GM19035 (cell line): ENCODE measurements around the gene ADH6.
"Not testable (repeated sequence)": the region's sequence is repeated elsewhere in the genome, so short reads cannot be mapped to it uniquely, and the experiment has no call there.

Experiments used
- ATAC-seq: cut with Tn5 transposase; IDR thresholded peaks from one replicate; pipeline ENCODE4 v1.9.1; 2021; ENCODE audit not compliant: unreplicated experiment

ADH6 gene

GRCh38 chr4:99200138-99200537 lies 18.9 kb downstream of the ADH6 start:
- ATAC-seq: no peak

GRCh38 chr4:99190336-99190735 lies 28.7 kb downstream of the ADH6 start:
- ATAC-seq: no peak

- ATAC-seq: not testable (repeated sequence)
Measured at GRCh38 chr4:99189900-99190299, 29.1 kb downstream of the ADH6 start.

GRCh38 chr4:99186029-99186428 lies 33.0 kb downstream of the ADH6 start:
- no peak for ATAC-seq

- no peak for ATAC-seq
Measured at GRCh38 chr4:99185581-99185980, 33.5 kb downstream of the ADH6 start.

GRCh38 chr4:99180382-99181070 lies 38.5 kb downstream of the ADH6 start:
- no peak for ATAC-seq

- ATAC-seq: no peak
Measured at GRCh38 chr4:99179626-99180025, 39.4 kb downstream of the ADH6 start.

- ATAC-seq: no peak
Measured at GRCh38 chr4:99179178-99179577, 39.9 kb downstream of the ADH6 start.

- ATAC-seq: no peak
Measured at GRCh38 chr4:99166544-99166943, 52.5 kb downstream of the ADH6 start.

- no peak for ATAC-seq
Measured at GRCh38 chr4:99165978-99166377, 53.1 kb downstream of the ADH6 start.

GRCh38 chr4:99161373-99162099 lies 57.5 kb downstream of the ADH6 start:
- no peak for ATAC-seq

- ATAC-seq: no peak
Measured at GRCh38 chr4:99159699-99160098, 59.3 kb downstream of the ADH6 start.

- ATAC-seq: no peak
Measured at GRCh38 chr4:99157478-99157935, 61.5 kb downstream of the ADH6 start.

GRCh38 chr4:99156992-99157391 lies 62.1 kb downstream of the ADH6 start:
- ATAC-seq: no peak

- ATAC-seq: no peak
Measured at GRCh38 chr4:99154658-99155342, 64.2 kb downstream of the ADH6 start.
